ENCODE data around the gene ANO2.

DNA sequence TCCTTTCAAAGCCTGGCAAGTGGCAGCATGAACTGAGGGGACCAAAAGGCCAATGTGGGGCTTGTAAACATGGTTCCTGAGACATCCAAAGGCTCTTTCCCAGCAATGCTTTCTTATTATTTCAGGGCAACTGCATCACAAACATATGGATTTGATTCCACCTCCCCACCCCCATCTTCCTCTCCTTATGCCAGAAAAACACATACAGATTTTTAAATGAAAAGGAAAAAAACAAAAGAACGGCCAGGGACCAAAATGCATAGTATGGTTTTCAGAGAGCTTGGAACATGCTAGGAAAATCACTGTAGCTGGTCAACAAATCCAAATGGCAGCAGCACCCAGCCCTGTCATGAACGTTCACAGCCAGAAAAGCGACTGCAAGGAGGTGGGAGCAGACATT is 167.6 kb downstream of the ANO2 start:
- TF ChIP-seq, protein P1, sequence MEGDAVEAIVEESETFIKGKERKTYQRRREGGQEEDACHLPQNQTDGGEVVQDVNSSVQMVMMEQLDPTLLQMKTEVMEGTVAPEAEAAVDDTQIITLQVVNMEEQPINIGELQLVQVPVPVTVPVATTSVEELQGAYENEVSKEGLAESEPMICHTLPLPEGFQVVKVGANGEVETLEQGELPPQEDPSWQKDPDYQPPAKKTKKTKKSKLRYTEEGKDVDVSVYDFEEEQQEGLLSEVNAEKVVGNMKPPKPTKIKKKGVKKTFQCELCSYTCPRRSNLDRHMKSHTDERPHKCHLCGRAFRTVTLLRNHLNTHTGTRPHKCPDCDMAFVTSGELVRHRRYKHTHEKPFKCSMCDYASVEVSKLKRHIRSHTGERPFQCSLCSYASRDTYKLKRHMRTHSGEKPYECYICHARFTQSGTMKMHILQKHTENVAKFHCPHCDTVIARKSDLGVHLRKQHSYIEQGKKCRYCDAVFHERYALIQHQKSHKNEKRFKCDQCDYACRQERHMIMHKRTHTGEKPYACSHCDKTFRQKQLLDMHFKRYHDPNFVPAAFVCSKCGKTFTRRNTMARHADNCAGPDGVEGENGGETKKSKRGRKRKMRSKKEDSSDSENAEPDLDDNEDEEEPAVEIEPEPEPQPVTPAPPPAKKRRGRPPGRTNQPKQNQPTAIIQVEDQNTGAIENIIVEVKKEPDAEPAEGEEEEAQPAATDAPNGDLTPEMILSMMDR (IDR thresholded peaks at IDR 0.05 in 4 of 5, conservative IDR thresholded peaks at IDR 0.05 in 1 of 5), result no peak
- no peak for TF ChIP-seq POLR2A (IDR thresholded peaks at IDR 0.05)
